Liver (tissue), 3 donors: ENCODE results near the gene TIGD7.

Source experiments
- CTCF ChIP-seq: fragments of 150-350 bp; IDR thresholded peaks from 2 replicates; pipeline ENCODE4 v1.5.1; 2017; ENCODE audit warnings: improper control_type of control experiment, low read depth, low read length; ENCODE audit not compliant: missing input control
- EGR1 ChIP-seq, 2 donors: IDR thresholded peaks; 2 replicates each; pipeline ENCODE4 v1.6.1; 2016 to 2018; ENCODE audit warnings: antibody characterized with exemption in 2 of 2, low read depth in 2 of 2
- SP1 ChIP-seq: IDR thresholded peaks from 2 replicates; pipeline ENCODE4 v1.6.1; 2018; ENCODE audit warnings: antibody characterized with exemption, mild to moderate bottlenecking
- YY1 ChIP-seq: IDR thresholded peaks from 2 replicates; pipeline ENCODE4 v1.6.1; 2016; ENCODE audit warnings: antibody characterized with exemption, mild to moderate bottlenecking
- donor health status: healthy.
- donor health status: healthy.

GRCh38 chr16:3249020-3249419 lies 56.2 kb downstream of the TIGD7 start:
- TF ChIP-seq CTCF (no peak), SP1 (no peak), EGR1 (IDR thresholded peaks at IDR 0.05; ENCODE audit: low read depth in 2 of 2) (no peak), YY1 (no peak)
